Astrocyte of the cerebellum (primary cell): ENCODE measurements around the gene ST3GAL3.
"Not testable (repeated sequence)": the region's sequence is repeated elsewhere in the genome, so short reads cannot be mapped to it uniquely, and the experiment has no call there.

Source experiments
- DNase-seq: peaks from one replicate; pipeline ENCODE4 v3.0.0-alpha.2; 2011; ENCODE audit warnings: low read depth
- H3K4me3 ChIP-seq: 2 replicates; pipeline ENCODE4 v1.5.1; 2011; ENCODE audit warnings: mild to moderate bottlenecking, low read depth, low read length, moderate library complexity
- in situ Hi-C: cut with HindIII; loops from 2 replicates; pipeline ENCODE4 v1.10.0; 2017; ENCODE audit warnings: low sequenced_read_pairs
- TF ChIP-seq, protein P1 (sequence below): IDR thresholded peaks from 2 replicates; pipeline ENCODE4 v1.5.1; 2012; ENCODE audit warnings: low read length, low read depth, moderate library complexity, mild to moderate bottlenecking; ENCODE audit errors: missing control alignments

Gene ST3GAL3

DNA sequence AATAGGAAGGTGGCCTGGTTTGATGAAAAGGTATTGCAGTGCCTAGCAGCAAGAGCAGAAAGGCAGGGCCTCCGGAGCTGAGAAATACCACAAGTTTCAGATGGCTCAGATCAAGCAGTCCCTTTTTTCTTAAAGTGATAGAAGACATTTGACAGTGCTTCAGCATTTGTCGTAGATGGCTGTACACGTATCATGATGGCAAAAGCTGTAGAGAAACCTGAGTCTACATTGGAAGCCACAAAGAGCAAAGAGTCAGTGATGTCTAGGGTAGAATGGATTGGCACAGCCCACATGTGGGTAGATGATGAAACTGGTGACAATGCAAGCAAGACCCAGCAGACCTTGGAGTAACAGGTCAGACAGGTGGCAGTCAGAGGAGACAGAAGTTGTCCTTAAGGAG lies 124.9 kb downstream of the ST3GAL3 start:
- H3K4me3 ChIP-seq, result no peak overlapping the region
- no peak for DNase-seq
- in situ Hi-C loops, result no loop called here
- TF ChIP-seq, protein P1, sequence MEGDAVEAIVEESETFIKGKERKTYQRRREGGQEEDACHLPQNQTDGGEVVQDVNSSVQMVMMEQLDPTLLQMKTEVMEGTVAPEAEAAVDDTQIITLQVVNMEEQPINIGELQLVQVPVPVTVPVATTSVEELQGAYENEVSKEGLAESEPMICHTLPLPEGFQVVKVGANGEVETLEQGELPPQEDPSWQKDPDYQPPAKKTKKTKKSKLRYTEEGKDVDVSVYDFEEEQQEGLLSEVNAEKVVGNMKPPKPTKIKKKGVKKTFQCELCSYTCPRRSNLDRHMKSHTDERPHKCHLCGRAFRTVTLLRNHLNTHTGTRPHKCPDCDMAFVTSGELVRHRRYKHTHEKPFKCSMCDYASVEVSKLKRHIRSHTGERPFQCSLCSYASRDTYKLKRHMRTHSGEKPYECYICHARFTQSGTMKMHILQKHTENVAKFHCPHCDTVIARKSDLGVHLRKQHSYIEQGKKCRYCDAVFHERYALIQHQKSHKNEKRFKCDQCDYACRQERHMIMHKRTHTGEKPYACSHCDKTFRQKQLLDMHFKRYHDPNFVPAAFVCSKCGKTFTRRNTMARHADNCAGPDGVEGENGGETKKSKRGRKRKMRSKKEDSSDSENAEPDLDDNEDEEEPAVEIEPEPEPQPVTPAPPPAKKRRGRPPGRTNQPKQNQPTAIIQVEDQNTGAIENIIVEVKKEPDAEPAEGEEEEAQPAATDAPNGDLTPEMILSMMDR, result no peak

DNA sequence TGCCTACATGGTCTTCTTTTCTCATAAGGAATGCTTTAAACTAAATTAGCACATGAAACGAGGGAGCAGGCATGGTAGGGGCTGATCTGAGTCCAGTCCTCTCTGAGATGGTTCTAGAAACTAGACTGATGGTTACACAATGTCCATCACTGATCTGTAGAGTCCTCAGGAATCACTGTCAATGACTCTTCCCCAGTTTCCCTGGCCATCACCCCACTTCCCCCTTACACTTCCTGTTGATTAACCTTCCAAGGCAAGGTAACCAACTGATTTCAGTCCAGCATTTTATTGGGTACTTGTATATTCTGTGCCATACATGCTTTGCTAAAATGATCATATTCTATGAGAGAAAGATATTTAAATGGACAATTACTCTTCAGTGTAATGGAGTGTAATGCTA lies 125.7 kb downstream of the ST3GAL3 start:
- TF ChIP-seq, protein P1, result no peak
- in situ Hi-C loops, result no loop called here
- no peak for DNase-seq

DNA sequence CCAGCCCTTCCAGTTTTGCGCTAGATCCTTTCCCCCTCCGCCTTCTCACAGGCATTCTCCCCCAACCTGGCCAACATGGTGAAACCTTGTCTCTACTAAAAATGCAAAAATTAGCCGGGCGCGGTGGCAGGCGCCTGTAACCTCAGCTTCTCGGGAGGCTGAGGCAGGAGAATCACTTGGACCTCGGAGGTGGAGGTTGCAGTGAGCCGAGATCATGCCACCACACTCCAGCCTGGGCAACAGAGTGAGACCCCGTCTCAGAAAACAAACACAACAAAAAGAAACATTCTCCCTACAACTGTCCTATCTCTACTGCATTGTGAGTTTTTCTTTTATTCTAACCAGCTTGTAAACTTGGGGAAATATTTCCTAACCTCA lies 126.6 kb downstream of the ST3GAL3 start:
- H3K4me3 ChIP-seq, DNase-seq, in situ Hi-C loops: not testable (repeated sequence)

More for the DNA sequence above, 125.7 kb downstream of the ST3GAL3 start:
- H3K4me3 ChIP-seq, result no peak overlapping the region

DNA sequence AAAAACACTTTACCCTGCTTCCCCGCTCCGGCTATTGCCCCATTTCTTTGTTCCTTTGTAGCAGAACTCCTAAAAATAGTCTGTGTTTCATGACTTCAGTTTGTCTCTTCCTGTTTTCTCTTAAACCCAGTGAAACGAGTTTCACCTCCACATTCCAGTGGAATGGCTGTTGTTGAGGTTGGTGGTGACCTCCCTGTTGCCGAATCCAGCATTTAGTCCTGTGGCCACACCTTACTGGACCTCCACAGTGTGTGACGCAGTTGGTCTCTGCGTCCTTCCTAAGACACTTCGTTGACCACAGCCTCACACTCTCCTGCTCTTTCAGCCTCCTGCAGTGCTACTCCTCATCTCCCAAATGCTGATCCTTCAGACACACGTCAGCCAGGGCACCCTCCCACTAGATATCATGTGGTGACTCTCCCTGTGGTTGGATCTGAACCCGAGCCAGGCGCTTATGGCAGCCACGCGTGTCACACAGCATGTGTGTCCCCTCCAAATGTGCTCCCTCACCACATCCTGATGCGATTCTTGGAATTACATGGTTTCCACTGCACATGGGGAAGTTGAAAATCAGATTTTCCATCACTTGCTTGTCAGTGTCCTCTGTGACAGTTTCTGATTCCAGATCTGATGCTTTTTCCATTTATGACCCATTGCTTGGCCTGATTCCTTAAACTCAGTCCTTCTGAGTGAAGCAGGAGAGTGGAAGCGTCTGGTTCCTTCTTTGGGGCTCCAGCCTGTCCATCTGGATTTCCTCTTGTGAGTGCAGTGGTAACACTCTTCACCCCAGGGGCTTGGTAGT lies 127.1 kb downstream of the ST3GAL3 start:
- in situ Hi-C loops, result loop anchor here (5.0 kb wide), 2 partner anchors 67 to 103 kb away; no protein-coding TSS in a partner anchor
- peak; percentile 94 for DNase-seq
- no peak overlapping the region for H3K4me3 ChIP-seq

DNA sequence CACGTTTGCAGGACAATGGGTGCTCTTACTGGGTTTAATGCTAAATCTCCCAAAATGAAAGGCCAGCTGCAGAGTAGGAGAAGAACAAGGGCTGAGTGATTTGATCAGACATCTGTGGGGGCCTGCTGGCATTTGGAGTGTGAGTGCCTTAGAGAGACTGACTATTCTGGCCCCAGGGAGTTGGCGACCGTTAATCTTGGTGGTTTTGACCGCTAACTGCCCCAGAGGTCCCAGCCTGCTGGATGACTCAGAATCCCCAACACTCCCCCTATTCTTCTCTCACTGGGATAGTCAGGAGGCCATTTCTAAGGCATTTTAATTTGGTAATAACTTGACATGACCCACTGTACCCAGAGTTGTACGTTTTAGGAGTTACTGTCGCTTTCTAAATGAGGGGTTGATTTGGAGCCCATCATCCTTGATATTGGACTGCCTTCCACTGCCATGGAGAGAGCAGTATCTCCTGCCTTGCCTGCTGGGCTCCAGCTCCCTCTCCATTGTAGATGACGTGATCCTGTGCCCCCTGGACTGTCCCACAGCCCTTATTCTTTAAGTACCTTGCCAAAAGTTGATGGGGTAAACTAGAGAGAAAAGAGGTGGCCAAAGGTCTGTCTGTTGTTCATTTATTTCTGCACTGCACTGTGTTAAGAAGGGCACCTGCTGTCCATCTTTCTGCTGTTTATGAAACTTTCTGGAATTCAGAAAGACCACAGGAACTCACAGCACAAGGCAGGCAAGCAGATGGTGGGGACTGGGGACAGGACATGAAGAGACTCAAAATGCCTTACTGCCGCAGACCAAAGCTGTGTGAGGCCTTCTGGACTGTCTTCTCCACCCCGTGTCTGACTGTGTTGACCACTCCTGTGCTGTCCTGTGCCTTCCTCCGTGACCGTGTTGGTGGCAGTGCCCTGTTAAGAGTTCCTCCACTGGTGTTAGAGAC lies 128.0 kb downstream of the ST3GAL3 start:
- in situ Hi-C loops, result loop anchor here (5.0 kb wide), 2 partner anchors 68 to 102 kb away; no protein-coding TSS in a partner anchor
- TF ChIP-seq, protein P1, result no peak
- DNase-seq, result peak; percentile 97
- no peak overlapping the region for H3K4me3 ChIP-seq

More for the DNA sequence above, 127.1 kb downstream of the ST3GAL3 start:
- TF ChIP-seq, protein P1, result no peak

DNA sequence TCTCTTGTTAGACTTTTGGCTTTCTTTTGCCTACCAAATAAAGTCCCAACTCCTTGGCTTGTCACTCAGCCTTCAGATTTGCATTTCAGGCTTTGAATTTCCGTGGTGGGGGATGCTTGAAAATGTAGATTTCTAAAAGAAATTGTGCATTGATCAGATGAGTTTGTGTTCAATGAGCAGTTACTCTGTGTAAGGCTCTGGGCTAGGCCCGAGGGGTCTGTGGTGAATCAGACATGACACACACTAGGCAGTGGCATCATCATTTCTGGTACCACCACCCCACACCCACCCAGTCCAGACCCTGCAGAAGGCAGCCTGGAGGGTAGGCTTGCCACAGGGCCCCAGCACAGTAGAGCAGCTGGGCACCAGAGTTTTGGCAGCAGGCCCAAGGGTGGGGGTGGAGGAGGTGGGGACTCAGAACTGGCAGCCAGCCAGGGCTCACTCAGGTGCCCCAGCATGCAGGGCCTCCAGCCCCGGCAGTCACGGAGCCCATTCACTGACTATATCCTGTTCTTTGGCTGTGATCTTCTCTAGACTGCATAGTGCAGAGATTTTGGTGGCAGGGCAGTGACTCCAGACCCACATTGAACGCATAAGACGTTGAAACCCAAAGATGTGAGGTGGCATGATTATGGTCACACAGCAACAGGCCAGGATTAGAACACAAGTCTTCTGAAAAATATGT lies 129.1 kb downstream of the ST3GAL3 start:
- in situ Hi-C loops, result loop anchor here (5.0 kb wide), 2 partner anchors 69 to 101 kb away; no protein-coding TSS in a partner anchor
- TF ChIP-seq, protein P1, result no peak
- no peak for DNase-seq
- no peak overlapping the region for H3K4me3 ChIP-seq
